T-helper 2 cell treated with Interferon-gamma antibody and Interleukin-4, amounts not matched to agents 100 ng/mL and 5 ng/mL, for 36 hours (primary cell): ENCODE data around the gene CHPF. TPM values are rescaled to one million over a fixed set of nuclear protein-coding genes. Genes with fewer than 3 reads are reported as not detected.

Experiments used
- intact Hi-C: fragments of 100-400 bp; cut with micrococcal nuclease; formaldehyde crosslinking; loops from one replicate; pipeline ENCODE4 v1.15.1; 2023
- total RNA-seq: library from RNA; stranded (reverse); gene quantifications from 2 replicates; pipeline ENCODE4 v1.2.3, GENCODE V29; 2022

The CHPF gene
- 13.4 and 13.9 TPM in 2 replicates for total RNA-seq

DNA sequence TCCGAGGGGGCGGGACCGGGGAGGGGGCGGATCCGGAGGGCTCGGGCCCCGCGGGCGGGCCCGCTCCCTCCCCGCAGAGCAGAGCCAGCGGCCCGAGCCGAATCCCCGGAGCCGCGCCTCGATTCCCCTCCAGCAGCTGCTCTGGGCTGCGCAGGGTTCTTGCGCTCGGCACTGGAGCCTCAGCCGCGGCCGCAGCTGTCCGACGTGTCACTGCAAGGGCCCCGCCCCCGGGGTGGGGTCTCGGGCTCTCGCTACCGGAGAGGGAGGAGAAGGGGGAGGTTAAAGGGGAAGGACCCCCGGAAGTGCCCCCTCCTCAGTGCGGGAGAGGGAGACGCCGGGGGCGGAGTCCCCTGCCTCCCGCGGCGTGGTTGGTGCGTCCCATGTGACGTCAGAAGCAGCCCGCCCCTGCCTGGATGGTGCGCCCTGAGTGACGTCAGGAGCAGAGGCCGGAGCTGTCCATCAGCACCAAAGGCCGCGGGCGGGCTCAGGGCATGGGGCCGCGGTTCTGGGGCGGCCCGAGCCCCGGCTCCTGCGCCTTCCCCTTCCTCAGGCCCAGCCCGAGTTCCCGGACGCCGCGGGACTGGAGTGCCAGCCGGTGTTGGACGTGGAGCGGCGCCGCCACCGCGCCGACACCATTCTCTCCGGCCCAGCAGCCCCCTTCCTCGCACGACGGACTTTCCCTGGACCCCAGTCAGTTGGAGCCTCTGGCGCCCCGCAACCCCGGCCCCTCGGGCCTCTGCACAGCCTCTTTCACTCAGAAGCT is at the start of gene CHPF, which contains the start of gene TMEM198:
TSS of gene CHPF (minus strand) at position 214 of the 763 bp plus-strand sequence. CDS start 271 bp downstream, outside the sequence.
TSS of gene TMEM198 (plus strand) at position 433 of the 763 bp plus-strand sequence. CDS start 700 bp downstream, outside the sequence.
- intact Hi-C loops: loop anchor here (1.0 to 5.0 kb wide), 8 partner anchors 9 to 1271 kb away; partner anchors contain the start of genes AAMP, CNPPD1, GMPPA and NHEJ1

DNA sequence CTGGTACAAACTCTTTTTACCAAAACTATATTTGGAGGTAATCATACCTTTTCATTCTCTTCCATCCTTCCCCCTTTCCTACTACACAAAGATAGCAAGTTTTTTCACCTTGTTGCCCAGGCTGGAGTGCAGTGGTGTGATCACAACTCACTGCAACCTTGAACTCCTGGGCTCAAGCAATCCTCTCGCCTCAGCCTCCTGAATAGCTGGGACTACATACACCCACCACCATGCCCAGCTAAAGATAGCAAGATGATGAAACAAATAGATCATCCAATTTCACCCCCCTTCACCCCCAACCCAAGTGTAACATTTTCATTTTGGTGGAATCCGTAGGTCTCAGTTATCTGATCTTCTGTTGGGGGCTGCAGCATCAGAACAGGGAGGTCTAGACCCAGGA is 49.5 kb upstream of the CHPF start:
- intact Hi-C loops: no loop called here

GRCh38 chr2:219592736-219593135 is 49.1 kb upstream of the CHPF start:
- intact Hi-C loops: no loop called here

DNA sequence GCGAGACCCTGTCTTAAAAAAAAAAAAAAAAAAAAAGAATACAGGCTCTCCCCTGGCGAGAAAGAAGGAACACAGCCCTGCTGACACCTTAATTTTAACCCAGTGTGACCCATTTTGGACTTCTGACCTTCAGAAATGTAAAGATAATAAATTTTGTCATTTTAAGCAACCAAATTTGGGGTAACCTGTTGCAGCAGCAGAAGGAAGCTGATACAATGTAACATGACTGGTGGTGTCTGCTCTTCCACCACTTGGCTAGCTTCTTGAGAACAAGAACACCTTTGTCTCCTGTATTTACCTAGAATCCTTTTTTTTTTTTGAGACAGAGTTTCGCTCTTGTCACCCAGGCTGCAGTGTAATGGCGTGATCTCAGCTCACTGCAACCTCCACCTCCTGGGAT is 47.5 kb upstream of the CHPF start:
- intact Hi-C loops: no loop called here

DNA sequence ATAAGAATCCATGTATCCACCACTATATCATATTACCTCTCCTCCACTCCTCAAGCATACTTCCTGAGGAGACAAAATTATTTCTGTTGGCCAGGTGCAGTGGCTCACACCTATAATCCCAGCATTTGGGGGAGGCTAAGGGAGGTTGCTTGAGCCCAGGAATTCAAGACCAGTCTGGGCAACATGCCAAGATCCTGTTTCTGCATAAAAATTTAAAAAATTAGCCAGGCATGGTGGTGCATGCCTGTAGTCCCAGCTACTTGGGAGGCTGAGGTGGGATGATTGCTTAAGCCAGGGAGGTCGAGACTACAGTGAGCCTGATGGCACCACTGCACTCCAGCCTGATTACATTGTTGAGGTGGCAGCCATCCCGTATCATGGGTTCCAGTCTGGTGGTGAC is 37.7 kb upstream of the CHPF start:
- intact Hi-C loops: no loop called here

DNA sequence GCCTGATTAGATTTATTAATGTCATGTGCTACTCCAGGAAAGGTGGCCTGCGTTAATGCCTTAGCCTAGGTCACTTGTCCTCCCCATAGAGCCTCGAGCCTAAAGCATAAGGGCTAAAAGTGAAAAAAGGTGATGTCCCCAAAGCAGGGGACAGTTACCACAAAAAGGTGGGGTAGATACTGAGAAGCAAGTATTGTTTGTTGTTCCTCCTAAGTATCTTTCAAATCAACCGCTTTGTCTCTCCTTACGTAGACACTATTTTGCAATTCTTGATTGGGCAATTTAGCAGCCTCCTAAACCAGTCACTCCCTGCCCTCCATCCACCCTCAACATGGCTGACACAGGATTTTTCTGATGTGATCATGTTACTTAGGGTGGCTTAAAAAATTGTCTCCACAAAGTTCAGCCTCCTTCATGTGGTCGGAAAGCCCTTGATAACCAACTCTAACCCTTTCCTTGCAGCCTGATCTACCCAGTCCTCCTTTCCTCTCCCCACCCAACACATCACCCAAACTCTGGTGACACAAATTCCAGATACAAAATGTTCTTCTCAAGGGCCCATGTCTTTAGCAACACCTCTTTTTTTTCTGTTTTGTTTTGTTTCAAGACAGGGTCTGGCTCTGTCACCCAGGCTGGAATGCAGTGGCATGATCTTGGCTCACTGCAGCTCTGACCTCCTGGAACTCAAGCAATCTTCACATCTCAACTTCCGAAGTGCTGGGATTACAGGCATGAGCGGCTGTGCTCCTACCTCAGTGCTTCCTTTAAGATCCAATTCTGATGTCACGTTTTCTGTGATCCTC is 35.4 kb upstream of the CHPF start:
- intact Hi-C loops: no loop called here

- intact Hi-C loops: no loop called here
Observed at GRCh38 chr2:219576505-219577388, 33.1 kb upstream of the CHPF start.

GRCh38 chr2:219575566-219576504 is 32.2 kb upstream of the CHPF start:
- intact Hi-C loops: no loop called here

DNA sequence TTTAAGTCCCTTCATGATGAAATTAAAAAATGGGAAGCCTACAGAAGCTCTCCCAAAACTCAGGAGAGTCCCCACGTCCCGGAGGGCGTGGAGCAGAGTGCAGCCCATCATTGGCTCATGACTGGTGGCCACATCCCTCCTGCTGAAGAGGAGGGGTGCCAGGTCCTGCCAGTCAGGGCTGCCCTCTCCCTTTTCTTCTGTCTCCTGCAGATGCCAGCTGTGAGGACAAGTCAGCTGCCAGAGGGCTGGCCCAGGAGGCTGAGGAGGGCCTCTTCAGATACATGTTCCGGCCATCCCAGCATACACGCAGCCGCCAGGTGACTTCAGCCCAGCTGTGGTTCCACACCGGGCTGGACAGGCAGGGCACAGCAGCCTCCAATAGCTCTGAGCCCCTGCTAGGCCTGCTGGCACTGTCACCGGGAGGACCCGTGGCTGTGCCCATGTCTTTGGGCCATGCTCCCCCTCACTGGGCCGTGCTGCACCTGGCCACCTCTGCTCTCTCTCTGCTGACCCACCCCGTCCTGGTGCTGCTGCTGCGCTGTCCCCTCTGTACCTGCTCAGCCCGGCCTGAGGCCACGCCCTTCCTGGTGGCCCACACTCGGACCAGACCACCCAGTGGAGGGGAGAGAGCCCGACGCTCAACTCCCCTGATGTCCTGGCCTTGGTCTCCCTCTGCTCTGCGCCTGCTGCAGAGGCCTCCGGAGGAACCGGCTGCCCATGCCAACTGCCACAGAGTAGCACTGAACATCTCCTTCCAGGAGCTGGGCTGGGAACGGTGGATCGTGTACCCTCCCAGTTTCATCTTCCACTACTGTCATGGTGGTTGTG is 31.1 kb upstream of the CHPF start:
- intact Hi-C loops: no loop called here

GRCh38 chr2:219573166-219573565 is 29.6 kb upstream of the CHPF start:
- intact Hi-C loops: no loop called here

GRCh38 chr2:219572237-219573001 is 28.8 kb upstream of the CHPF start, which contains the start of gene INHA:
Gene INHA, plus strand, starts transcription at chr2:219572310. Its CDS starts 65 bp downstream, at chr2:219572375.
- intact Hi-C loops: no loop called here

- intact Hi-C loops: no loop called here
Observed at GRCh38 chr2:219571311-219572236, 28.0 kb upstream of the CHPF start, which contains the start of gene OBSL1. Gene OBSL1, minus strand, starts transcription at chr2:219571539. Its CDS starts 307 bp downstream, at chr2:219571232.

- intact Hi-C loops: no loop called here
Observed at GRCh38 chr2:219570924-219571310, 27.3 kb upstream of the CHPF start.

DNA sequence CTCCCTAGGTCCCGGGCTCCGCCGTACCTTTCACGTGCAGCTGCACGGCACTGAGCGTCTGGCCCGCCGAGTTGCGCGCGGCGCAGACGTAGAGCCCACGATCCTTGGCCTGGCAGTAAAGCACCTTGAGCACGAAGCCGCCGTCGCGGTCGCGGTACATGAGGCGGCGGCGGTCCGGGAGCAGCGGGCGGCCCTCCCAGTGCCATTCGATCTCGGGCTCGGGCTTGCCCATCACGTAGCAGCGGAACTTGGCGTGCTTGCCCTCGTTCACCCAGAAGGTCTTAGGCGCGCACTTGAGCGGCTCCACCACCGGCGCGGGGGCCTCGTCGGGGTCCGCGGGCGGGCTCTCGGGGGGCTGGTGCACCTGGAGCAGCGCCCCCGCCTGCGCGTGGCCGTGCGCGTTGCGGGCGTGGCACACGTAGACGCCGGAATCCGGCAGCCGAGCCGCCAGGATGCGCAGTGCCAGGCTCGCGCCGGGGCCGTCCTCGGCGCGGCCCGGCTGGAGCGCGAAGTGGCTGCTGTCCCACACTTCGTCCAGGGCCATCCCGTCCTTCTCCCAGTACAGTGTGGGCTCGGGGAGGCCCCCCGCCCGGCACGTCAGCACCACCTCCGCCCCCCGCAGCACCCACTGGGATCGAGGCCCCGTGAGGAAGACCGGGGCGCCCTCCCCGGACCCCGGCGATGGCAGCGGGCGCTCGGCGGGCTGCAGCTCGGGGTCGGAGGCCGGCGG is 26.8 kb upstream of the CHPF start:
- intact Hi-C loops: no loop called here

- intact Hi-C loops: no loop called here
Observed at GRCh38 chr2:219569635-219570034, 26.0 kb upstream of the CHPF start.

- intact Hi-C loops: no loop called here
Observed at GRCh38 chr2:219569041-219569440, 25.4 kb upstream of the CHPF start.
